Trophoblast cell (in vitro differentiated cells and primary cell): ENCODE results near the gene OR12D1.

Source experiments
- DNase-seq, 2 donors: peaks; one replicate each; pipeline ENCODE4 v3.0.0-alpha.2; 2016
- H2AFZ ChIP-seq: 2 replicates; pipeline ENCODE4 v1.6.1; 2013; ENCODE audit warnings: low read length, moderate library complexity, mild to moderate bottlenecking; ENCODE audit not compliant: insufficient read depth, poor library complexity
- H2AK5ac ChIP-seq: 2 replicates; pipeline ENCODE4 v1.6.1; 2013; ENCODE audit warnings: mild to moderate bottlenecking, low read length
- H2BK120ac ChIP-seq: 2 replicates; pipeline ENCODE4 v1.6.1; 2013; ENCODE audit warnings: low read length, mild to moderate bottlenecking, moderate library complexity; ENCODE audit not compliant: insufficient read depth, poor library complexity
- H2BK12ac ChIP-seq: 2 replicates; pipeline ENCODE4 v1.6.1; 2013; ENCODE audit warnings: mild to moderate bottlenecking, low read length, moderate library complexity
- H2BK5ac ChIP-seq: 2 replicates; pipeline ENCODE4 v1.6.1; 2013; ENCODE audit warnings: low read length, low read depth, moderate library complexity, mild to moderate bottlenecking; ENCODE audit not compliant: poor library complexity
- H3K14ac ChIP-seq: 2 replicates; pipeline ENCODE4 v1.6.1; 2013; ENCODE audit warnings: mild to moderate bottlenecking, low read length
- H3K18ac ChIP-seq: 2 replicates; pipeline ENCODE4 v1.6.1; 2013; ENCODE audit warnings: mild to moderate bottlenecking, low read length
- H3K23ac ChIP-seq: 2 replicates; pipeline ENCODE4 v1.6.1; 2013; ENCODE audit warnings: low read length
- H3K27ac ChIP-seq: 2 replicates; pipeline ENCODE4 v1.5.1; 2013; ENCODE audit warnings: low read depth, mild to moderate bottlenecking, inconsistent platforms, low read length, moderate library complexity
- H3K27me3 ChIP-seq: 2 replicates; pipeline ENCODE4 v1.6.1; 2013; ENCODE audit warnings: inconsistent platforms, mild to moderate bottlenecking, low read length, moderate library complexity; ENCODE audit not compliant: insufficient read depth
- H3K36me3 ChIP-seq, 2 experiments: 1 replicate in 1 of 2; 2 replicates in 1 of 2; pipeline ENCODE4 v1.6.1; 2013; ENCODE audit warnings: low read length in 2 of 2, mild to moderate bottlenecking in 2 of 2, moderate library complexity in 1 of 2; ENCODE audit not compliant: insufficient read depth in 2 of 2, control insufficient read depth in 1 of 2
- H3K4ac ChIP-seq: 2 replicates; pipeline ENCODE4 v1.6.1; 2013; ENCODE audit warnings: low read depth, mild to moderate bottlenecking, low read length, moderate library complexity
- H3K4me1 ChIP-seq, 2 experiments: 1 replicate in 1 of 2; 2 replicates in 1 of 2; pipeline ENCODE4 v1.6.1; 2013; ENCODE audit warnings: low read length in 2 of 2, mild to moderate bottlenecking in 2 of 2, moderate library complexity in 1 of 2; ENCODE audit not compliant: insufficient read depth in 2 of 2, control insufficient read depth in 1 of 2
- H3K4me2 ChIP-seq: 2 replicates; pipeline ENCODE4 v1.6.1; 2013; ENCODE audit warnings: inconsistent platforms, mild to moderate bottlenecking, low read length, moderate library complexity
- H3K4me3 ChIP-seq: 2 replicates; pipeline ENCODE4 v1.5.1; 2013; ENCODE audit warnings: mild to moderate bottlenecking, low read depth, low read length, inconsistent platforms
- H3K79me1 ChIP-seq: one replicate; pipeline ENCODE4 v1.6.1; 2013; ENCODE audit warnings: low read length
- H3K79me2 ChIP-seq: 2 replicates; pipeline ENCODE4 v1.6.1; 2013; ENCODE audit warnings: low read length, mild to moderate bottlenecking; ENCODE audit not compliant: control insufficient read depth, insufficient read depth, poor library complexity
- H3K9ac ChIP-seq: 2 replicates; pipeline ENCODE4 v1.6.1; 2013; ENCODE audit warnings: mild to moderate bottlenecking, low read length
- H3K9me3 ChIP-seq: 2 replicates; pipeline ENCODE4 v1.6.1; 2013; ENCODE audit warnings: low read depth, mild to moderate bottlenecking, control low read depth, inconsistent platforms, low read length; ENCODE audit not compliant: insufficient read depth
- H4K12ac ChIP-seq: 2 replicates; pipeline ENCODE4 v1.6.1; 2013; ENCODE audit warnings: low read depth, mild to moderate bottlenecking, low read length, moderate library complexity
- H4K8ac ChIP-seq: 2 replicates; pipeline ENCODE4 v1.6.1; 2013; ENCODE audit warnings: low read depth, mild to moderate bottlenecking, low read length, moderate library complexity
- H4K91ac ChIP-seq: one replicate; pipeline ENCODE4 v1.6.1; 2013; ENCODE audit warnings: low read depth, mild to moderate bottlenecking, low read length, moderate library complexity
- WGBS: extraction: QIAGEN DNeasy Blood & Tissue Kit; methylation state at CpG from one replicate; pipeline ENCODE4 v1.1.7; 2013; ENCODE audit warnings: missing lambda C conversion rate; ENCODE audit not compliant: insufficient read length, insufficient coverage; ENCODE audit errors: extremely low coverage; 5-methylcytosine and 5-hydroxymethylcytosine counted together

The OR12D1 gene

GRCh38 chr6:29461021-29461814 is 46.5 kb downstream of the OR12D1 start:
- H3K79me2 ChIP-seq, result no peaks in the 10 kb centered on the region
- H3K27ac ChIP-seq, result no peak overlapping the region
- H2BK120ac ChIP-seq, result no peak overlapping the region
- no peak overlapping the region for H3K4me3 ChIP-seq
- no peak overlapping the region for H3K9ac ChIP-seq
- no peak overlapping the region for H2AFZ ChIP-seq
- no peaks in the 10 kb centered on the region for H3K27me3 ChIP-seq
- H3K9me3 ChIP-seq, result no peaks in the 10 kb centered on the region
- no peak overlapping the region for H3K23ac ChIP-seq
- H2BK12ac ChIP-seq, result no peak overlapping the region
- no peak overlapping the region for H4K8ac ChIP-seq
- peaks cover 0 to 2% of the 10 kb centered on the region in 2 experiments for H3K4me1 ChIP-seq
- no peak overlapping the region for H3K4ac ChIP-seq
- H3K36me3 ChIP-seq, result no peaks in the 10 kb centered on the region
- H3K4me2 ChIP-seq, result no peak overlapping the region
- no peaks in the 10 kb centered on the region for H3K79me1 ChIP-seq
- no CpG with 5 or more reads among the region's 5 CpGs for WGBS
- no peak overlapping the region for H4K12ac ChIP-seq
- H4K91ac ChIP-seq, result no peak overlapping the region
- no peak overlapping the region for H2AK5ac ChIP-seq
- no peak for DNase-seq
- H2BK5ac ChIP-seq, result no peak overlapping the region
- no peak overlapping the region for H3K18ac ChIP-seq
- H3K14ac ChIP-seq, result no peak overlapping the region

GRCh38 chr6:29462022-29462421 is 47.3 kb downstream of the OR12D1 start:
- no CpG with 5 or more reads among the region's 6 CpGs for WGBS
- H2BK5ac ChIP-seq, result no peak overlapping the region
- no peak for DNase-seq
- no peak overlapping the region for H2AK5ac ChIP-seq
- no peaks in the 10 kb centered on the region for H3K27me3 ChIP-seq
- no peak overlapping the region for H3K4me3 ChIP-seq
- H3K9ac ChIP-seq, result no peak overlapping the region
- H2BK12ac ChIP-seq, result no peak overlapping the region
- H2BK120ac ChIP-seq, result no peak overlapping the region
- no peak overlapping the region for H3K4me2 ChIP-seq
- H3K36me3 ChIP-seq, result no peaks in the 10 kb centered on the region
- H3K18ac ChIP-seq, result no peak overlapping the region
- H3K27ac ChIP-seq, result no peak overlapping the region
- no peak overlapping the region for H4K8ac ChIP-seq
- H4K91ac ChIP-seq, result no peak overlapping the region
- H2AFZ ChIP-seq, result no peak overlapping the region
- no peak overlapping the region for H3K4ac ChIP-seq
- H3K79me2 ChIP-seq, result no peaks in the 10 kb centered on the region
- no peaks in the 10 kb centered on the region for H3K79me1 ChIP-seq
- no peaks in the 10 kb centered on the region for H3K9me3 ChIP-seq
- no peak overlapping the region for H3K14ac ChIP-seq
- no peak overlapping the region for H4K12ac ChIP-seq
- peaks cover 0 to 2% of the 10 kb centered on the region in 2 experiments for H3K4me1 ChIP-seq
- no peak overlapping the region for H3K23ac ChIP-seq

- WGBS, result no CpG with 5 or more reads among the region's 2 CpGs
- Histone ChIP-seq H3K79me2 (no peaks in the 10 kb centered on the region), H3K9me3 (no peaks in the 10 kb centered on the region), H3K36me3 (no peaks in the 10 kb centered on the region), H3K4me3 (no peak overlapping the region), H3K14ac (no peak overlapping the region), H3K18ac (no peak overlapping the region), H3K9ac (no peak overlapping the region), H4K91ac (no peak overlapping the region), H3K27ac (no peak overlapping the region), H2BK120ac (no peak overlapping the region), H2AK5ac (no peak overlapping the region), H3K23ac (no peak overlapping the region), H2AFZ (no peak overlapping the region), H3K4me1 (peaks cover 0 to 2% of the 10 kb centered on the region in 2 experiments), H3K79me1 (no peaks in the 10 kb centered on the region), H3K4ac (no peak overlapping the region), H2BK12ac (no peak overlapping the region), H4K8ac (no peak overlapping the region), H3K4me2 (no peak overlapping the region), H3K27me3 (no peaks in the 10 kb centered on the region), H4K12ac (no peak overlapping the region), H2BK5ac (no peak overlapping the region)
- peak; percentile 29 to 85 for DNase-seq
These were observed 50.6 kb downstream of the OR12D1 start for GRCh38 chr6:29465279-29465678.

- Histone ChIP-seq H3K23ac (no peak overlapping the region), H4K12ac (no peak overlapping the region), H3K4ac (no peak overlapping the region), H4K8ac (no peak overlapping the region), H3K36me3 (no peaks in the 10 kb centered on the region), H2BK5ac (no peak overlapping the region), H3K79me2 (no peaks in the 10 kb centered on the region), H3K79me1 (no peaks in the 10 kb centered on the region), H2AK5ac (no peak overlapping the region), H2AFZ (no peak overlapping the region), H2BK12ac (no peak overlapping the region), H3K4me2 (no peak overlapping the region), H3K4me1 (peaks cover 0 to 2% of the 10 kb centered on the region in 2 experiments), H3K9me3 (no peaks in the 10 kb centered on the region), H2BK120ac (no peak overlapping the region), H3K18ac (no peak overlapping the region), H3K9ac (no peak overlapping the region), H3K14ac (no peak overlapping the region), H3K27me3 (no peaks in the 10 kb centered on the region), H3K4me3 (no peak overlapping the region), H3K27ac (no peak overlapping the region), H4K91ac (no peak overlapping the region)
- no peak for DNase-seq
- no CpG with 5 or more reads among the region's 2 CpGs for WGBS
These were observed 51.1 kb downstream of the OR12D1 start for GRCh38 chr6:29465801-29466200.
